Fibroblast of skin of left quadriceps (primary cell): ENCODE data around the gene PDXP.

Source experiments
- DNase-seq, 2 experiments: peaks; one replicate each; pipeline ENCODE4 v3.0.0-alpha.2; 2013; ENCODE audit warnings: low read depth in 2 of 2

The PDXP gene

DNA sequence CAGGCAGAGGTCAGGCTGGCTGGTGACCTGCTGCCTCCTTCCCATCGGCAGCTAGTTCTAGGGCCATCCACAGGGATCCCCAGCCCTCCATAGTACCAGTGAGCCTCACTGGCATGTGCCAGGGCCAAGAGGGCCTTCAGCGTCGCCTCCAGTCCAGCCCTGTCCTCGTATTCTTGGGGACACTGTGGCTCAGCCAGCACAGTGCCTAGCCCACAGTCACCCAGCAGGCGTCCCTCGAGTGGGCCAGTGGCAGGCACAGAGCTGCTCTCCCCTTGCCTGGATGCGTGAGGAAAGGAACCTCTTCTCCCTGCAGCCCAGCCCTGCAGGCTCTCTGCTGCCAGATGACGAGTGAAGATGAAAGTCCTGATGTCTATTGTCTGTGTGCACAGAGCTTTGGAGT lies 29.7 kb upstream of the PDXP start:
- no peak for DNase-seq

DNA sequence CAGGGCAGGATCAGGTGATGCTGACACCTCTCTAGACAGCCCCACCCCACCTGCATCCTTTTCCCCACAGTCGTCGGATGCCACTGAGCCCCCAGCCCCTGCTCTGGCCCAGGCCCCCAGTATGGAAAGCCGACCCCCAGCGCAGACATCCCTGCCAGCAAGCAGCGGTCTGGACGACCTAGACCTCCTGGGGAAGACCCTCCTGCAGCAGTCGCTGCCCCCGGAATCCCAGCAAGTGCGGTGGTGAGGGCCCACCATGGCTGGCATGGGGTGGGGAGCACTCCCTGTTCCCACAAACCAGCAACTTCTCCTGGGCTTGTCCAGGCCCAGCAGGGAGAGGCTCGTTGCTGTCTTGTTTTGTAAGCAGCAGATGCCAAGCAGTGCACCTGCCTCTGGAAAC lies 28.6 kb upstream of the PDXP start:
- DNase-seq, result no peak

DNA sequence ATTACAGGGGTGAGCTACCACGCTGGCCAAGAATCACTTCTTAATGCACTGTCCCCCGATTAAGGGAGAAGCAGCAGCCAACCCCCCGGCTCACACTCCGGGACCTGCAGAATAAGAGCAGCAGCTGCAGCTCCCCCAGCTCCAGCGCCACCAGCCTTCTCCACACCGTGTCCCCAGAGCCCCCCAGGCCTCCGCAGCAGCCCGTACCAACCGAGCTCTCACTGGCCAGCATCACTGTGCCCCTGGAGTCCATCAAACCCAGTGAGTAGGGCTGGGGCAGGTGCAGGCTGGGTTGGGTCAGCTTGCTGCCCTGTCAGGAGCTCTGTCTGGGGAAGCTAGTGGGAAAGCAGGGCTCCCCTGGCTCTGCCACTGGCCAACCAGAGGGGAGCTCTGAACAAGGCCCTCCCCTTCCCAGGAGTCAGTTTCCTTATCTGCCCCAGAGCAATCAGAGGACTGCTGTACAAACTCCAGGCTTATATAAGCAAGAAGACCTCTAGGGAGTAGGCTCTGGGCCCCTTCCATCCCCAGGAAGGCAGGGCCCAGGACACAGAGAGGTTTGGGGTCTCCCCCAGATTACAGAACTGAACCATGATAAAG lies 27.6 kb upstream of the PDXP start:
- DNase-seq, result no peak

DNA sequence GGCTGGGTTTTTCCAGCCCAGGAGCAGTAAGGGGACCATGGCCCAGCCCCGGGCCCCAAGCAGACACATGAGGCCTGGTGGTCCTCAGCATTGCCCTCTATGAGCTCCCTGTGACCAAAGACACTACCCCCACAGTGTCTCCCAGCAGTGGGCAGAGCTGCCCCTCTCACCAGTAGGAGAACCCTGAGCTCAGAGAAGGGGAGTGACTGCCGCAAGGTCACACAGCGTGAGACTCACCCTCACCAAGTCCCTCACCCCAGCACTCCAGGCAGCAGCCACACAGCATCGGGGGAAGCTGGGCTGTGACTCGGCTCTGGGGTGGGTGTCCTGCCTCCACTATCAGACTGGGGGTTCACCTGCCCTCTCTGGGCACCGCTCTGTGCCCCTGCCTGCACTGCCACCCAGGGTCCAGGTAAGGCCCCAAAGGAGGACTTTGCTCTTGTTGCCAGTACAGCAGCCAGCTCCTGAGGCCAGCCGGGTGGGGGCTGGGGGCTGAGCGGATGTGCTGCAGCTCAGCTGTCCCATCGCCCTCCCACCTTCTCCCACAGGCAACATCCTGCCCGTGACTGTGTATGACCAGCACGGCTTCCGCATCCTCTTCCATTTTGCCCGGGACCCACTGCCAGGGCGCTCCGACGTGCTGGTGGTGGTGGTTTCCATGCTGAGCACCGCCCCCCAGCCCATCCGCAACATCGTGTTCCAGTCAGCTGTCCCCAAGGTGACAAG lies 26.9 kb upstream of the PDXP start:
- no peak for DNase-seq

DNA sequence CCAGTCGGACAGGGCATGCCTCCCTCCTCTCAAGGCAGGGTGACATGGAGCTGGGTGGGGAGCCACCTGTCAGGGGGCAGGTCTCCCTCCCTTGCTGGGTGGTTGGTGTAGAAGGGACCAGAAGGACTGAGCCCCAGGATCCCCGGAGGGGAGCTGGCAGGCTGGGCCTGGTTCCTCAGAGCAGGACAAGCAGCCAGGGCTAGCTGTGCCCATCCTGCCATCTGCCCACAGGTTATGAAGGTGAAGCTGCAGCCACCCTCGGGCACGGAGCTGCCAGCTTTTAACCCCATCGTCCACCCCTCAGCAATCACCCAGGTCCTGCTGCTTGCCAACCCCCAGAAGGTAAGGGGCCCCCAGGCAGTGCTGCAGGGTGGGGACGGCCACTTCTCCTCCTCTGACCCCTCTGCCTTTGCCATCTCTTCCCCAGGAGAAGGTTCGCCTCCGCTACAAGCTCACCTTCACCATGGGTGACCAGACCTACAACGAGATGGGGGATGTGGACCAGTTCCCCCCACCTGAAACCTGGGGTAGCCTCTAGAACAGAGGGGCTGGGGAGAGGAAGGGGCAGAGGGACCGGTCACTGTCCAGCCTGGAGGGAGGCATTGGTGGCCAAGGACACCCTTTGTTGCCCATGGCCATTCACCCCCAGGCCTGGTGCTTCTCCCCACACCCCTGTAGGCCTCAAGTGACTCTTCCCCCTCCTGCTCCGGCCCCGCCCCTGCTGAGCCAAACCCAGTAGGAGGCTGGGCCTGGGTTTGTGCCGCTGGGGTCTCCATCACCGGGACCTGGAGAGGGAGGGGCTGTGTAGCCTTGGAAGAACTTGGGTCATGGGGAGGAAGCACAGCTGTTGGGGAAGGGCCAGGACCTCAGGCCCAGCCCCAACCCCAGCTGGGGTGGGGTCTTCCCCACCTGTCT lies 26.1 kb upstream of the PDXP start:
- DNase-seq, result no peak

DNA sequence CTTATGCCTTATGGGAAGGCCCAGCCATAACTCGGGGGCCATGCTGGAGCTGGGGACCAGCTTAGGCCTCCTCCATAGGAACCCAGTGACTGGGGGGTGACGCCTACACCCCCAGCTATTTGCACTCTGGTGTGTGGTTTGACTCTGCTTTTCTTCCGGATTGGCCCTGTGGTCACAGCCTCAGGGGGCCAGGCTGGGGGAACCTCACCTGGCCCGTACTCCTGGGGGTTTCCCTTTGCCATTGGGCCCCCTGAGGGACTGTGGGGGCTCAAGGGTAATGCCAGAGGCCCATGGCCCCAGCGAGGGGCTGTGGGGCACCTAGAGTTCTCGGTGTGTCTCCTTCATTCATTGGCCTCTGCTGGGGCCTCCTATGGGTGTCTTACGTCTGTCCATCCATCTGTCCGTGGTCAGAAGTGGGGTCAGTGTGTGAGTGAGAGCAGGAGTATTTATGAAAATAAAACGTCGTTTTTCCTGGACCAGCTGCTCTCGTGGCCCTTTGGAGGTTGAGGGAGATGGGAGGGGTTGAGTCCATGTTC lies 25.4 kb upstream of the PDXP start:
- no peak for DNase-seq

DNA sequence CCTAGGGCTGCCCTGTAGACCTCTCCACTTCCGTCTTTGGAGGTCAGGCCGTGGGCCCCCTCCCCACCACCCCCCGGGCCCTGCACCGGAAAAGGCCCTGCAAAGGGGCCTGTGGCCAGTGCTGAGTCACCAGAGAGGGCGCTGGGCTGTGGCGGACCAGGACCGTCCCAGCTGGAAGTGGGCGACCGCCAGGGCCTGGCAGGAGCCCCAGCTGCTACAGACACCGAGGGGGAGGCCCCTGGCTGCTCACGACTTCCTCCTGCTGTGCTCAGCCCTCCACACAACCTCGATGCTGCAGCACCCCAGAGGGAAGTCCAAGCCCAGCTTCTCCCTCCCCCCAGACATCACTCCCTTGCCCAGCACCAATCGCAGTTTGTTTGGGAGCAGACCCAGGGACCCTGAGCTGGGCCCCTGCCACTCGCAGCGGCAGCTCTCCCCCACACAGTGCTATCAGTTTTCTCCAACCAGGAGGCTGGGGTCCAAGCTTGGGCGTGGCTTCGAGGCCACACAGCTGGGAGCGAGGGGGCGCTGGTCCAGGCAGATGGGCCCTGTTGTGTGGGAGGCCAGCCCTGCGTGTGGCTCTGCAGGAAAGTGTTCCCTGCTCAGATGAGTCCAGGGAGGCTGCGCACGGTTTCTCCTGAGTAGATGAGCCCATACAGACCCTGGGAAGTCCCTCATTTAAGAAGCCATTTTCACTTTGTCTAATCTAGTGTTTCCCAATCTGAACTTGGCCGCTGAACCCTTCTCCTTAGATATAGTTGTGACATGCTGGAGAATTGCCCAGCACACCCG lies 24.7 kb upstream of the PDXP start:
- DNase-seq, result peak; percentile 71 to 77

DNA sequence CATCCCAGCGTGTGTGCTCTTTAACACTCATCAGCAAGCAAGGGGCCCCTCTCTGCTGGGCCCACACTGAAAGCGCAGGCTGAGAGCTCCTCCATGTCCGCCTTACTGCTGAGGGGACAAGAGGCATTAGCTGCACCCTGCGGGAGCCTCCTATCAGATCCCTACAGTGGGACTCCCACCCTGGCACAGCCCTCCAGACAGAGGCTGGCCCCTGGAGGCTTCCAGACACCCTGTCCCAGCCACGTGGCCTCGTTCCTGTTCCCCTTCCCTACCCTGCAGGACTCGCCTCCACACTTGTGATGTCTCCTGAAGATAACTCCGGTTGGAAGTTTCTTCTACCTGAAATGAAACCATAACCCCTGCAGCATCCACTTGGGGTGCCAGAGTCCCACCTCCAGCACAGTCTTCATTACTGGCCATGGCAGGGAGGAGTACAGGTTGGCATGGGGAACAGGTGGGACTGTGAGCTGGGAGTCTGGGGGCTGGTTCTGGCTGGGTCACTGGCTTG lies 24.1 kb upstream of the PDXP start:
- no peak for DNase-seq

DNA sequence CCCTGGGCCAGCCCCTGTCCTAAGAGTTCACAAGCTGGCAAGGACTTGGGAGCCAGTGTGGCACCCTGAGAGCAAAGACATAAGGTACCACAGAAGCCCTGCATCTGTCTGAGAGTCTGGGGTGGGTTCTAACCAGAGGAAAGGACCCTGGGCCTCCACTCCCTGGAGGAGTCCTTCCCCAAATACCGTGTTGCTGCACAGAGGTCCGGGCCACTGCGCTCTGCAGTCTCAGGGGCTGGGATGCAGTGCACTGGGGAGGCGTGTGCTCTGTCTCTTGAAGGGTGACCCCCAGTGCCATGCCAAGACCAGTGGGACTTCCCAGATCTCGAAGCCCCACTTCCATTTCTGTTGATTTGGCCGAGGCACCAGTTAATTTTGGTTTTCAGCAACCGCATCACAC lies 23.4 kb upstream of the PDXP start:
- DNase-seq, result no peak

DNA sequence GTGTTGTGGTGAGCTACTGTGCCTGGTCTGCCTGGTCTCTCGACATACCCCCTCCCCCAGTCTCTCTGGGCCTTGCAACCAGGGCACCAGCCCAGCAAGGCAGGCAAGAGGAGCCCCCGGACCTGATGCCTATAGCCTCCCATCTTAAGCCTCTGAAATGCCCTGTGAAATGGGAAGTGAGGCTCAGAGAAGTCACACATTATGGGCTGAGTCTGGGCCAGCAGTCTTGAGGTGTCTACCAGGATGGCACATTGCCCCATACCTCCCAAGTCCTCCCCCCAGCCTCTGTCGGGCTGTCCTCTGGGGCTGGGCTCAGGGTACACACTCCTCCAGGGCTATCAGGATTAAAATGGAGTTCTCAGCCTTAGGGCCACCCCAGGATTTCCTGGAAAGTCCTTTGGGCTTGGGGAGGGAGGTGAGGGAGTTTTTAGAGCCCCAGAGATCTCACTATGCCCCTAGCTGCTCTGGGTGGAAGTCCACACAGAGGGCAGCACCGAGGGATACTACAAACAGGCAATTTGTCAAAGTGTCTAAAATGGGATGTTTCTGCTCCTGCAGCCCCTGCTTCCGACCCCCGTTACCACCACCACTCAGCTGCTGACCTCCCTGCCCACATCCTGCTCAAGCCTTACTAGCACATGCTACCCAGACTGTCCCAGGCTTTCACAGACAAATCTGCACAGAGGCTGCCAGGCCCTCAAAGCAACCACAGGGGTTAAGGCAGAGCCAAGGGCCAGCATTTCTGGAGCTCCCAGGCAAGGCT lies 22.2 kb upstream of the PDXP start:
- no peak for DNase-seq

DNA sequence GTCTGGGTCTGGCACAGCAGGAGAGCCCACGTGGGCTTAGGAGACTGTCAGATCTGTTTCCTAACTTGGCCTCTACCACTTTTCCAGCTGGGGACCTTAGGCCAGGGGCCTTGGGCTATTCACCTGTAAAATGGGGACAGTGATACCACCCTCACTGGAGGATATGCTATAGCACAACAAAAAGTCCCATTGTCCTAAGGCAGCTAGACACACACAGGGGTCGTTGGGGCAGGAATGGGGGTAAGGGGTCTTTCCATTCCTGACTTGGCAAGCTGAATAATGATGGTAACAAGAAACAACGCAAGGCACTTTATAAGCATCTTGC lies 21.6 kb upstream of the PDXP start:
- no peak for DNase-seq

DNA sequence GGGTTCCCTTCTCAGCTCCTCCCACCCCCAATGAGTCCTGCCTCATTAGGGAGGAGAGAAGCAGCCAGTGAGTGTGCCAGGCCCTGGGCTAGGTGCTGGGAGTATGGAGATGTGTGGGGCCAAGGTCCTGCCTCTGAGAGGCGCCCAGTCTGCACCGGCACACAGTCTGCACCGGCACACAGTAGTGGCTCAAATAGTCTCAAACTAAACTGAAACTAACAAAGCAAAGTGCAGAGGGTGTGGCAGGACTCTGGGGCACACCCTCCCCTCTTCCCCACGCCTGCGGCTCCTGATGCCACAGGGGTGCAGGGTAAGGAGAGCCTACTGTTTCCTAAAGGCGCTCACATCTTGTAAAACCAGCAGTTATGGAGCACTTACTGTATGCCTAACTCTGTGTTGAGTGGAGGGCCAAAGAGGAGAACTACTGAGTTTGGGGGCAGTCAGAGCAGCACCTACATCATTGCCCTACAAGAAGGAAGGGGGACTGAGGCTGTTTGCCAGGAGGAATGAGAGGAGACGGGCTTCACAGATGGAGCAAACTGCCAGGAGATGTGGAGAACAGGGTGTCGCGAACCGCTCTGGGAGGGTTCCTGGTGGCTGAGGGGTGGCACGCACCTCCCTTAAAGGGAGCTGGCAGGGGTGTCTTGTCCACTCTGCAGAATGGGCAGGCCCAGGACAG lies 20.0 kb upstream of the PDXP start:
- no peak for DNase-seq

DNA sequence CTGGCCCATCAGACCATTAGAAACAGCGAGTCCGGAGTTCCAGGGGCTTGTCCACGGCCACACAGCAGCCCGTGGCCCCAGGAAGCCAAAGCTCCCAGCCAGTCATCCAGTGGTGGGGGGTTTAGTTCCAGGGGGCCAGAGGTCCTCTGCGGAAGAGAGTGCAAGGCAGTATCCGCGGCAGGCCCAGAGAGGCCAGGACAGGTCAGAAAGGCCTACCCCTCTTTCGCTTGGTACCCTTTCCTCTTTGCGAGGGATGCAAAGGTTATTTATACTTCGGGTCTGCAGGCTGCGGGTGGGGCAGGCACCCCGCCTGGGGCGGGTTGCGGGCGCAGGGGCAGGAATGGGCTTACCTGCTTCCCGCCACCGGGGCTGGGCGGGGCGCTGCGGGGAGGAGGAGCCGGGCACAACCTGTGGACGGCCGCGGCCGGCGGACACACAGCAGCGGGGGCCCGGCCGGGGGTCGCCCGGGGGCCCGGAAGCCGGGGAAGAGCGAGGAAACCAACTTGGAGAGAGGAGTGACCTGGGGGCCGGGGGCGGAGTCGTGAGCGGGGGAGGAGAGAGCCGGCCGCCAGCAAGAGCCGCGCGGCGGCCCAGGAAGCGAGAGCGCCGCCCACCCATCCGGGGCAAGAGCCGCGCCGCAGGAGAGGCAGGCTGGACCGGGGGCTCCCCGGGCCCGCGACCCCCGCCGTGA lies 19.3 kb upstream of the PDXP start, which contains the start of gene SH3BP1:
Gene SH3BP1 (plus strand): TSS at position 600 of the 691 bp plus-strand sequence. CDS start 119 bp downstream, outside the sequence.
- DNase-seq, result no peak

DNA sequence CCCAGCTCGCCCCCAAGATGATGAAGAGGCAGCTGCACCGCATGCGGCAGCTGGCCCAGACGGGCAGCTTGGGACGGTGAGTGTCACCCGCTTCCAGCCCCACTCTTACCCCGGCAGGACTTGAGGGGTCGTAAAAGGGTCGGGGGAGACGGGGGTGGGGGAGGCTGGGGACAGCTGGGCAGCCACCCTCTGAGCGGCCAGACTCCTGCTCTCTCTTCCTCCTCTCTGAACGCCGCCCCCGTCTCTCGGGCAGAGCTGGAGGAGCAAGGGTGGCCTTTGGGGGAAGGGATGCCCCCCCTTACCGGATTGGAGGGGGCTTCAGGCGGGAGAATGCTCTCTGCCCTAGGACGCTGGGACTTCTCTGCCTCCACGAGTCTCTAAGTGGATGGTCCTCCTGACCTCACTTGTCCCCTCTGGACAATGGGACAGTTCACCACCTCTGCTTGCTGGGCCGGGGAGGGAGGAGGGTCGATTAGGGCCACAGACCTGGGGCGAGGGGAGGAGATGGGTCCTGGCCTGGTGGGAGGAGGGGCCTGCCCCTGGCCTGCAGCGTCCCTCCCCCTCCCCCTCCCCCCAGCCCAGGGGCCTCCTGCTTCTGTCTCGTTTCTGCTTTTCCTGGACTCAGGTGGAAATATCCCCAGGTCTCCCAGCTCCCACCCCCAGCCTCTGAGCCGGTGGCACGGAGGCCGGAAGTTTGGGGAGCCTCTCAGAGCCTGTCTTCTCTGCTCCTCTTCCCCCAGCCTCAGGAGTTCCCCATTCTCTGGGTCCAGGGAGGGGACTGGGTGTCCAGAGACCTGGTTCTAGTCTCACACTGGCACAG lies 18.5 kb upstream of the PDXP start:
- no peak for DNase-seq

DNA sequence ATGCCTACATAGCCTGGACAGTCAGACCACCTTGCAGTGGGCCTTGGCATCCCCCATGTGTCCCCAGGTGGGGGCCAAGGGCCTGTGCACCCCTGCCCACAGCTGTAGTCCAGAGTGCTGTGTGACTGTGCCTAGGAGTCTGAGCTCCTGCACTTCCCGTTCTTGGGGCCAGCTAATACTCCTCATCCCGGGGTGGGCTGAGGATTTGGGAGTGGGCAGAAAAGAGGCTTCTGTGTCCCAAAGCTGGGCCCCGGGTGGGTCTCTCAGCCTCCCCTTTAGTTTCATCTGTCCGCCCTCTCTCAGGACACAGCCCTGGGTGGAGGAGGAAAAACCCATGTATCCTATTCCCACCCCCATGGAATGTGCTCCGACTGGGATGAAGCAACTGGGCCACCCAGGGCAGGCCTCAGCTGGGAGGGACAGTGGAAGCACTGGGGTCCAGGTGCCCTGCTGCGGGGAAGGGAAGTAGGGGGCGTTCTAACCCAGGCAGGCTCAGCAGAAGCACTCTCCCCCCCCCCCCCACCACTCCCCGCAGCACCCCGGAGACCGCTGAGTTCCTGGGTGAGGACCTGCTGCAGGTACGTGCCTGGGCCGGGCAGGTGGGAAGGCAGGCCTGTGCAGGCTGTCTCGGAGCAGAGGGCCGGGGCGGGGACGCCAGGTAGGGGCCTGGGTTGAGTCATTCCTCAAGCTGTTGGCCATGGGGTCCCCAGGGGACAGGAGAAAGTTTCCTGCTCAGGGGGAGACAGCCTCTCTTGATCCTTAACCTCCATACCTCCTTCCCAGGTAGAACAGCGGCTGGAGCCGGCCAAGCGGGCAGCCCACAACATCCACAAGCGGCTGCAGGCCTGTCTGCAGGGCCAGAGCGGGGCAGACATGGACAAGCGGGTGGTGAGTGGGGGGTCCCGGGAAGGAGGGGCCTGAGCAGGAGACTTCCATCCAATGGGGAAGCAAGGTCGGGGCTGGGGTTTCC lies 17.6 kb upstream of the PDXP start:
- no peak for DNase-seq

DNA sequence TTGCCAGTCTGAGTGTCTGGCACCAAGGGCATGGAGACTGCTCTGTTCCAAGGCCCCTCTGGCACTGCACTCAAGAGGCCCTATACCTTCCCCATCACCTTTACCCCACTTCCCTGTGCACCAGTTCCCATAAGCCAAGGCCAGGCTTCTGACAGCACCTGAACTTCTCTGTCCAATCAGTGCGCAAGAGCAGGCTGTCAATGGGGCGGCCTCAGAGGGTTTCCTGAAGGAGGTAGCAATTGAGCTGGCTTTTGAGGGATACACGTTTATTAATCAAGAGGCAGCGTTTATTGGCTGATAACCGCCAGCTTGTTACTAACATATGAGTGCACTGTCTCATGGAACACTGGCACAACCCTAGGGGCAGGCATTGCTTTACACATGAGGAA lies 17.0 kb upstream of the PDXP start:
- DNase-seq, result no peak

DNA sequence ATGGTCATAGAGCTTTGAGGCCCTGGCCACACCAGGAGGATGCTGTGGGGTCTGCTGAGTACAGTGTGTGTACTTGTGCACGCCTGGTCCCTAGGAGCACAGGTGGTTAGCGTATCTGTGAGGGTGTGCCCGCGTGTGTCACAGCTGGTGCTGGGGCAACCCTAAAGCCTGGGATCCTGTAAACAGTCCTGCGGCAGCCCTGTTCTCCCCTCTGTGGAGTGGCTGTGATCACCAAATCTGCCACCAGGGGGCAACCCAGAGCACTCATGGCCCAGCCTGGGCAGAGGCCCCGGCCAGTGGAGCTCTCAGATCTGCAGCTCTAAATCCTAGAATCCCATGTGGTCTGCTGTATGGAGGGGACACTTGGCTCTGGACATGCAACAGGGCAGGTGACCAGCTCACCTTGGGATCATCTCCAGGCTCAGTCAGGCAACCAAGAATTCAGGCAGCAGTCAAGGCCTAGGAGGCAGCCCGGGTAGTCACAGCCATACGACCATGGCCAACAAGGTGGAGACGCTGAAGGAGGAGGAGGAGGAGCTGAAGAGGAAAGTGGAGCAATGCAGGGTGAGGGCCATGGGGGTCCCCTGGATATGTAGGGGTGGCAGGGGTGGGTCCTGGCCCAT lies 15.2 kb upstream of the PDXP start:
- peak; percentile 31 to 45 for DNase-seq
